ENCODE results near the gene SDHA.
A peak's percentile ranks its signal among the peaks of the same experiment; 100 is the strongest.
"Not testable (repeated sequence)": the region's sequence is repeated elsewhere in the genome, so short reads cannot be mapped to it uniquely, and the experiment has no call there.

Gene SDHA

GRCh38 chr5:219460-219863 is 1.3 kb downstream of the SDHA start:
- no peak for DNase-seq (ENCODE audit: low spot score)
- no peak for TF ChIP-seq CTCF (IDR thresholded peaks at IDR 0.05; ENCODE audit: extremely low read depth, missing control alignments)

GRCh38 chr5:219991-220390 is 1.9 kb downstream of the SDHA start:
- no peak for TF ChIP-seq CTCF (IDR thresholded peaks at IDR 0.05; ENCODE audit: extremely low read depth, missing control alignments)
- peak; percentile 65 for DNase-seq (ENCODE audit: low spot score)

GRCh38 chr5:222951-223715 is 5.0 kb downstream of the SDHA start:
- not testable (repeated sequence) for DNase-seq (ENCODE audit: low spot score)

GRCh38 chr5:223791-224190 is 5.7 kb downstream of the SDHA start:
- no peak for TF ChIP-seq CTCF (IDR thresholded peaks at IDR 0.05; ENCODE audit: extremely low read depth, missing control alignments)
- DNase-seq (ENCODE audit: low spot score): no peak

GRCh38 chr5:225334-225733 is 7.2 kb downstream of the SDHA start:
- no peak for TF ChIP-seq CTCF (IDR thresholded peaks at IDR 0.05; ENCODE audit: extremely low read depth, missing control alignments)
- DNase-seq (ENCODE audit: low spot score): no peak

- DNase-seq (ENCODE audit: low spot score): not testable (repeated sequence)
Measured at GRCh38 chr5:227375-227774, 9.3 kb downstream of the SDHA start.

GRCh38 chr5:228886-229285 is 10.8 kb downstream of the SDHA start:
- TF ChIP-seq CTCF (IDR thresholded peaks at IDR 0.05; ENCODE audit: extremely low read depth, missing control alignments): no peak
- DNase-seq (ENCODE audit: low spot score): no peak

GRCh38 chr5:230711-231110 is 12.6 kb downstream of the SDHA start:
- no peak for DNase-seq (ENCODE audit: low spot score)
- no peak for TF ChIP-seq CTCF (IDR thresholded peaks at IDR 0.05; ENCODE audit: extremely low read depth, missing control alignments)

Data from GM20000 (cell line).